NCI-H1436 treated with DMSO at 0.1 percent for 48 hours (cell line): ENCODE measurements around the gene CTNNA1.
"Not testable (repeated sequence)": the region's sequence is repeated elsewhere in the genome, so short reads cannot be mapped to it uniquely, and the experiment has no call there.

ENCODE experiments used
- DNase-seq: peaks from one replicate; lab custom pipeline; 2025; lab: John Stamatoyannopoulos, UW

Gene CTNNA1

DNA sequence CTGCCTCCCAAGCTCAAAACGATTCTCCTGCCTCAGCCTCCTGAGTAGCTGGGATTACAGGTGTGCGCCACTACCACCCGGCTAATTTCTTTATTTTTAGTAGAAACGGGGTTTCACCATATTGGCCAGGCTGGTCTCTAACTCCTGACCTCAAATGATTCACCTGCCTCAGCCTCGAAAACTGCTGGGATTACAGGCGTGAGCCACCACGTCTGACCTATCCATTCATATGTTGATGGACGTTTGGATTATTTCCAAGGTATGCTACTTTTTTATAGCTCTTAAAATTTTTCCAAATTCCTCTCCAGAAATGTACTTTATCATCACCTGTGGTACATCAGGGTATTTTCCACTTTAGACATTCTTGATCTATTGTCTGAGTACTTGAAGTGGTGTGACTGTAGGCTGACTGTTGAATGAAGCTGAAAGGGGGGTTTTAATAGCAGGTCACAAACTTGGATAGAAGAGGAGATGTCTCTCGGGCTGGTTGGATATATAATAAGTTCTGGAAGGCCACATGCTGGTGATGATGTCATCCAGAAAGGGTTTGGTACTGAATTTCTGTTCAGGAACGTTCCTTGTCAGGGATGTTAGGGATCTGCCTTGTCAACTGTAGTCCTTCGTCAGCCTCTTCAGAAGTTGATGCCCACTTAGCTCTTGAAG is 7.4 kb downstream of the CTNNA1 start:
- DNase-seq, result no peak

GRCh38 chr5:138761115-138761514 is 7.9 kb downstream of the CTNNA1 start:
- DNase-seq, result not testable (repeated sequence)

- not testable (repeated sequence) for DNase-seq
These were observed 8.4 kb downstream of the CTNNA1 start for GRCh38 chr5:138761670-138762069.

GRCh38 chr5:138762110-138762509 is 8.9 kb downstream of the CTNNA1 start:
- DNase-seq, result no peak

GRCh38 chr5:138763037-138763778 is 10.0 kb downstream of the CTNNA1 start:
- no peak for DNase-seq

DNA sequence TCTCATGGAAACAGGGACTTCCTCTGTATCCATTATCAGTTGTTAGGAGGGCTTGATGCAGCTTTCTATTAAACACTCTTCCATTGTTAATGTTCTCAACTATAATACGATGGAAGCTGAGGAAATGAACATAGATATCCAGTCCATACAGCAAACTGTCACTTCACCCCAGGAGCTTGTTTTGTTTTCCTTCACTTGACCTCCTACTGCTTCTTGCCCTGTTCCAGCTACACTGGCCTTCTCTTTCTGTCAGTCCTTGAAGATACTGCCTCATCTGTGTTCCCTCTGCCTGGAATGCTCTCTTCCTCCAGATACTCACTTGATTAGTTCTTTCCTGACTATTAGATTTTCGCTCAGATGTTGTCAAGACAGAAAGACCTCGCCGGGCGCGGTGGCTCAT is 17.1 kb downstream of the CTNNA1 start:
- DNase-seq, result no peak

DNA sequence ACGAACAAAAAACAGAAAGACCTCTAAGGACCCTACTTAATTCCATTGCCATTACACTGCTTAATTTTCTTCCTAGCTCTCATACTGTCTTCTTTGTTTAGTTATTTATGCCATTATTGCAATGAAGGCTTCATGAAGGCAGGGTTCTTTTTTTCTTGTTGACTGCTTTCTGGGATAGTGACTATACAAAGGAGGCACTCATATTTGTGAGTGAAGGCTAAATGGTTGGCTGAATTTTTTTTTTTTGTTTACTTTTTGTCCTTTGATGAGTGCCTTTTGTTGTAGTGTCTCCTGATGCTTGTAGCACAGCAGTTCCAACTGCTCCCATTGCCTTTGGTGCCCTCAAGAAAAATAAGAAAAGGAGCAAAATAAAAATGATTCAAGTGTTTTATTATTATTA is 17.8 kb downstream of the CTNNA1 start:
- DNase-seq, result no peak

- no peak for DNase-seq
These were observed 19.9 kb downstream of the CTNNA1 start for GRCh38 chr5:138772986-138773594.

GRCh38 chr5:138773624-138774023 is 20.4 kb downstream of the CTNNA1 start:
- DNase-seq, result not testable (repeated sequence)

DNA sequence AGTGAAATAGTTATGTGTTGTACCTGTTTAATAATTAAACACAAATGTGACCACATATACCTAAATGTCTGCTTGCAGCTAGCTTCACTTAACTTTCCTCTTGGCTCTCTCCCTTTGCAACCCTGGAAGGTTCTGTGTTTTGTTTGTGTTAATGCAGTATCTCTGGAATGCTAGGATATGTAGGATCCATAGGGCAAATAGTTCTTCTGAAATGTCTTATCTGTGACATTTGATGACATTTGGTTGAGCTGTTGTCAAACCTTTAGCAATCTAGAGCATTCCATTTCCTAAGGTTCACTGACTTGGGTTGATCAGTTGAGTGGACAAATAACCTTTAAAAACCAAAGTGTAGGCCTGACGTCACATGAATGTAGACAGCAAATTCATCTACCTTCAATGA is 21.8 kb downstream of the CTNNA1 start:
- DNase-seq, result no peak

DNA sequence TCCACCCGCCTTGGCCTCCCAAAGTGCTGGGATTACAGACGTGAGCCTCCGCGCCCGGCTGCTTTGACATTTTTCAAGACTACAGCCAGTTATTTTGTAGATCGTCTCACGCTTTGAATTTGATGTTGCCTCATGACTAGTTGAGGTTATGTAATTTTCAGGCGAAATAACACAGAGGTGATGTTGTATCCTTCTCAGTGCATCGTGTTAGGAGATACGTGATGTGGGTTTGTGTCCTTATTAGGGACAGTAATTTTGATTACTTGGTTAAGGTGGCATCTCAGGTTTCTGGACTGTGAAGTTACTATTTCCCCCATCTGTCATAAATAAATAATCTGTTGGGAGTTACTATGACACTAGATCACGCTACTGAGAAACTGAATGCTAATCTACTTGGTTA is 25.0 kb downstream of the CTNNA1 start:
- no peak for DNase-seq

DNA sequence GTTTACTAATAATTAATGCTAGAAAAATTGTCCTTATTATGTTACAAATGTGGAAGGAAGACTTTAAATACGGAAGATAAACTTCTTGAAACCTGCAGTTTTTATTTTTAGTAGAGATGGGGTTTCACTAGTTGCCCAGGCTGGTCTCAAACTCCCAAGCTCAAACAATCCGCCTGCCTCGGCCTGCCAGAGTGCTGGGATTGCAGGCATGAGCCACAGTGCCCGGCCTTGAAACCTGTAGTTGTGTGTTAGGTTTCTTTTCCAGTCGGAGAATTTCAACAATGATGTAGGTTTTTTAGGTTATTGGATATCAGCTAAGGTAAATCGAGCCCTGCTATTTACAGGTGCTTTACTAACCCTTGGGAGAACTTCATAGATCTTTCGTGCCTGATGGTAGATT is 30.8 kb downstream of the CTNNA1 start:
- DNase-seq, result no peak

DNA sequence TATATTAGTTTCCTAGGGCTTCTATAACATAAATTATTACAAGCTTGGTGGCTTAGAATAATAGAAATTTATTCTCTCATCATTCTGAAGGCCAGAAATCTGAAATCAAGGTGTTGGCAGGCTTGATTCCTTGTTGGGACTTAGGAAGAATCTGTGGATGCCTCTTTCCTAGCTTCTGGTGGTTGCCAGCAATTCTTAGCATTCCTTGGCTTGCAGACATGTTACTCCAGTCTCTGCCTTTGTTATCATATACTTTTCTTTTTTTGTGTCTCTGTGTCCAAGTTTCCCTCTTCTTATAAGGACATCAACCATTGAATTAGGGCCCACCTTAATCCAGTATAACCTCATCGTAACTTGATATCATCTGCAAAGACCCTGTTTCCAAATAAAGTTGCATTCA is 31.4 kb downstream of the CTNNA1 start:
- DNase-seq, result no peak

DNA sequence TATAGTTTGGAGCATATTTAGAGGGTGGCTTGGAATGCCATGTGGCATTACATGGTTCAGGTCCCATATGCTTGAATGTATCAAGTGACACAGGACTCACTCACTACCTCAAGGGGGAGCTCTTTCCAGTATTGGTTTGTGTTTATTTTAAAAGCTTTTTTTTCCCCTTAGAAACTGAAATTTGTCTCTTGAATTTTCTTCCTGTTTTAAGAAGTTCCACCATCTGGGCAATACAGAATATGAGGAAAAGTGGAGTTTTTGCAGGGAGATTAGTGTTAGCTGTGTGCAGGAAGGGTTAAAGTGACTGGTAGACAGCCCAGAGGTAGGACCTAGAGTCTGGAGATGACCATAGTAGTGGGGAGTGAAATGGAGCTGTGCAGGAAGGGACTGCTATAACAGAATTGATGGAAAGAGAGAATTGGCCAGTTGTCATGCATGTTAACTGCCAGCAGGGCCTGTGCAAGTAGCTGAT is 36.6 kb downstream of the CTNNA1 start:
- DNase-seq, result no peak

- no peak for DNase-seq
These were observed 37.5 kb downstream of the CTNNA1 start for GRCh38 chr5:138790684-138791083.

- no peak for DNase-seq
These were observed 39.1 kb downstream of the CTNNA1 start for GRCh38 chr5:138792195-138792790.

- no peak for DNase-seq
These were observed 40.4 kb downstream of the CTNNA1 start for GRCh38 chr5:138793575-138793974.

DNA sequence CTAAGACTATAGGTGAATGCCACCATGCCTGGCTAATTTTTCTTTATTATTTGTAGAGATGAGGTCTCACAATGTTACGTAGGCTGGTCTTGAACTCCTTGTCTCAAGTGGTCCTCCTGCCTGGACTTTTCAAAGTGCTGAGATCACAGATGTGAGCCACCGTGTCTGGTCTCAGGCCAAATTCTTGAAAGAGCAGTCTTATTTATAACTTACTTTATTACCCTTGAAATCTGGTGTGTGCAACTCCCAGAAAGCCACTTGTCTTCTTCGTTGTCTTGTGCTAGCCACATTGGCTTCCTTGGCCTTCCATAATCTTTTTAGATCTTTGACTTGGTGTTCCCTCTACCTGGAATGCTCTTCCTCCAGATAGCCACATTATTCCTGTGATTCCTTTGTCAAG is 50.1 kb downstream of the CTNNA1 start:
- DNase-seq, result no peak

DNA sequence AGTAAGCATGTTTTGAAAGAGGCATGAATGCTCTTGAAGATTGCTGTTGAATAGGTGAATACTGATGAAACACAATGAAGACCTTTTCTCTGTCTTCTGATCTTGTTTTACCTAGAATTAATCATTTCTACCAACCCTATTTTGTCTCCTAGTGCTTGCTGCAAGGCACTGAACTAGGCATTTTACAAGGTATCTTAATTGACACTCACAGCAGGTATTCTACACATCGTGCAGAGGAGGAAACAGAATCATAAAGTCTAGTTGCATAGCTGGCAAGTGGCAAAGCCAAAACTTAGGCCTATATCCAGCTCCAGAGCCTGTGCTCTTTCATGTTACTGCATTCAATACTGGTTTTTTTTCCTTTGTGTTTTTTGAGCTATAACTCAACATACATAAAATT is 50.7 kb downstream of the CTNNA1 start:
- no peak for DNase-seq

GRCh38 chr5:138805096-138805495 is 51.9 kb downstream of the CTNNA1 start:
- no peak for DNase-seq

GRCh38 chr5:138807182-138807581 is 54.0 kb downstream of the CTNNA1 start:
- DNase-seq, result no peak

GRCh38 chr5:138809391-138809790 is 56.2 kb downstream of the CTNNA1 start:
- no peak for DNase-seq

DNA sequence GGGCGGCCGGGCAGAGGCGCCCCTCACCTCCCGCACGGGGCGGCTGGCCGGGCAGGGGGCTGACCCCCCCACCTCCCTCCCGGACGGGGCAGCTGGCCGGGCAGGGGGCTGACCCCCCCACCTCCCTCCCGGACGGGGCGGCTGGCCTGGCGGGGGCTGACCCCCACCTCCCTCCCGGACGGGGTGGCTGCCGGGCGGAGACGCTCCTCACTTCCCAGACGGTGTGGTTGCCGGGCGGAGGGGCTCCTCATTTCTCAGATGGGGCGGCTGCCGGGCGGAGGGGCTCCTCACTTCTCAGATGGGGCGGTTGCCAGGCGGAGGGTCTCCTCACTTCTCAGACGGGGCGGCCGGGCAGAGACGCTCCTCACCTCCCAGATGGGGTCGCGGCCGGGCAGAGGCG is 57.6 kb downstream of the CTNNA1 start:
- not testable (repeated sequence) for DNase-seq
